Cardiac muscle cell (in vitro differentiated cells and primary cell): Measurements from ENCODE around the gene FXYD6. TPM values are rescaled to one million over a fixed set of nuclear protein-coding genes. Genes with fewer than 3 reads are reported as not detected.

Source experiments
- DNase-seq, 2 donors: peaks; one replicate each; pipeline versions ENCODE4 v3.0.0 to v3.0.0-alpha.2; 2010 to 2017; ENCODE audit warnings: low read depth in 1 of 2, low spot score in 1 of 2
- H3K27ac ChIP-seq: fragments of 200-600 bp; sonication (generic); 2 replicates; pipeline ENCODE4 v1.5.1; 2016
- H3K27me3 ChIP-seq: fragments of 200-600 bp; sonication (generic); 2 replicates; pipeline ENCODE4 v1.6.0; 2016; ENCODE audit warnings: control low read depth
- H3K36me3 ChIP-seq: fragments of 200-600 bp; sonication (generic); 2 replicates; pipeline ENCODE4 v1.5.1; 2016; ENCODE audit warnings: control low read depth
- H3K4me1 ChIP-seq: fragments of 200-600 bp; sonication (generic); 2 replicates; pipeline ENCODE4 v1.8.1; 2017; ENCODE audit warnings: low read depth, mild to moderate bottlenecking, mixed run types
- H3K4me3 ChIP-seq: fragments of 200-600 bp; sonication (generic); 2 replicates; pipeline ENCODE4 v1.5.1; 2016; ENCODE audit warnings: mild to moderate bottlenecking
- H3K9me3 ChIP-seq: fragments of 200-600 bp; sonication (generic); 2 replicates; pipeline ENCODE4 v1.5.1; 2017; ENCODE audit warnings: low read depth, mild to moderate bottlenecking, control low read depth
- polyA plus RNA-seq: library from polyadenylated mRNA; unstranded; fragments of >200 nt; fragmentation: Nextera tagmentation; extraction: Ambion mirVana; gene quantifications from 2 replicates; pipeline ENCODE4 v1.2.1, GENCODE V29; 2016
- total RNA-seq: library from RNA; depleted of rRNA; stranded (reverse); fragments of >200 nt; gene quantifications from 2 replicates; pipeline ENCODE4 v1.2.3, GENCODE V29; 2016
- TF ChIP-seq, protein P1 (sequence below): IDR thresholded peaks from 2 replicates; pipeline ENCODE4 v1.5.1; 2012; ENCODE audit warnings: low read depth, mild to moderate bottlenecking, low read length

Gene FXYD6
- total and polyA plus RNA-seq, 2 experiments from 2014 or later: 310 to 403 TPM

- no peaks in the 10 kb centered on the region for H3K9me3 ChIP-seq
- no peak overlapping the region for H3K4me3 ChIP-seq
- TF ChIP-seq, protein P1, sequence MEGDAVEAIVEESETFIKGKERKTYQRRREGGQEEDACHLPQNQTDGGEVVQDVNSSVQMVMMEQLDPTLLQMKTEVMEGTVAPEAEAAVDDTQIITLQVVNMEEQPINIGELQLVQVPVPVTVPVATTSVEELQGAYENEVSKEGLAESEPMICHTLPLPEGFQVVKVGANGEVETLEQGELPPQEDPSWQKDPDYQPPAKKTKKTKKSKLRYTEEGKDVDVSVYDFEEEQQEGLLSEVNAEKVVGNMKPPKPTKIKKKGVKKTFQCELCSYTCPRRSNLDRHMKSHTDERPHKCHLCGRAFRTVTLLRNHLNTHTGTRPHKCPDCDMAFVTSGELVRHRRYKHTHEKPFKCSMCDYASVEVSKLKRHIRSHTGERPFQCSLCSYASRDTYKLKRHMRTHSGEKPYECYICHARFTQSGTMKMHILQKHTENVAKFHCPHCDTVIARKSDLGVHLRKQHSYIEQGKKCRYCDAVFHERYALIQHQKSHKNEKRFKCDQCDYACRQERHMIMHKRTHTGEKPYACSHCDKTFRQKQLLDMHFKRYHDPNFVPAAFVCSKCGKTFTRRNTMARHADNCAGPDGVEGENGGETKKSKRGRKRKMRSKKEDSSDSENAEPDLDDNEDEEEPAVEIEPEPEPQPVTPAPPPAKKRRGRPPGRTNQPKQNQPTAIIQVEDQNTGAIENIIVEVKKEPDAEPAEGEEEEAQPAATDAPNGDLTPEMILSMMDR: no peak
- no peak for DNase-seq
- H3K27me3 ChIP-seq: no peaks in the 10 kb centered on the region
- no peak overlapping the region for H3K27ac ChIP-seq
- H3K4me1 ChIP-seq: peaks cover 19% of the 10 kb centered on the region
- H3K36me3 ChIP-seq: no peaks in the 10 kb centered on the region
Measured at GRCh38 chr11:117860139-117860538, 16.3 kb downstream of the FXYD6 start.

DNA sequence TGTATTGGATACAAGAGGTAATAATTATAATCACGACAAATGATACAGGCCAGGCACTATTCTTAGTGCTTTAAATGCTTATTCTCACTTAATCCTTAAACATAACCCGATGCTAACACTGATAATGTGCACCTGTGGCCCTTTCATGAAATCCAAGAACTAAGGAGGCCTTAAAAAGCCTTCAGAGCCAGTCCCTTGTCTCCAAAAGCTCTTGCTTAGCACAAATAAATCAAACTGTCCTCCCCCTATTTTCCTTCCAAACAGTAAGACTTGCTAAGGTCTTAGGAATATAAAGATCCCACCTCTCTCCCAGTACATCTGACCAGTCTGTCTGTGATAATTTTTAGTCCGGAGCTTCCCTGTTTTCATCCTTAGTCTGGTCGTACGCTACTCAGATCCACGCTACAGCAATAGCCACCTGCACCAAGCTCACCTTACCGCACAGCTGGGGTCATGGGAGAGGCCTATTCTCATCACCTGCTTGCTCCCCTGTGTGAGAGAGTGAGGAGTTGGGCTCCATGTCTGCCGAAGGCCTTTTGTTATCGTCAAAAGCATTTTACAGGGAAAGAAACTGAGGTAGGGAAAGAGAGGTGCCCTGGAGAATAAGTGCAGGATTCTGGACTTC is 16.9 kb downstream of the FXYD6 start:
- no peaks in the 10 kb centered on the region for H3K9me3 ChIP-seq
- H3K36me3 ChIP-seq: no peaks in the 10 kb centered on the region
- peaks cover 23% of the 10 kb centered on the region for H3K4me1 ChIP-seq
- TF ChIP-seq, protein P1: no peak
- DNase-seq: no peak
- no peak overlapping the region for H3K4me3 ChIP-seq
- no peak overlapping the region for H3K27ac ChIP-seq
- no peaks in the 10 kb centered on the region for H3K27me3 ChIP-seq

- H3K4me3 ChIP-seq: no peak overlapping the region
- TF ChIP-seq, protein P1: no peak
- no peaks in the 10 kb centered on the region for H3K9me3 ChIP-seq
- no peak for DNase-seq
- peaks cover 23% of the 10 kb centered on the region for H3K4me1 ChIP-seq
- H3K27ac ChIP-seq: no peak overlapping the region
- H3K36me3 ChIP-seq: no peaks in the 10 kb centered on the region
- H3K27me3 ChIP-seq: no peaks in the 10 kb centered on the region
Measured at GRCh38 chr11:117859061-117859460, 17.4 kb downstream of the FXYD6 start.

DNA sequence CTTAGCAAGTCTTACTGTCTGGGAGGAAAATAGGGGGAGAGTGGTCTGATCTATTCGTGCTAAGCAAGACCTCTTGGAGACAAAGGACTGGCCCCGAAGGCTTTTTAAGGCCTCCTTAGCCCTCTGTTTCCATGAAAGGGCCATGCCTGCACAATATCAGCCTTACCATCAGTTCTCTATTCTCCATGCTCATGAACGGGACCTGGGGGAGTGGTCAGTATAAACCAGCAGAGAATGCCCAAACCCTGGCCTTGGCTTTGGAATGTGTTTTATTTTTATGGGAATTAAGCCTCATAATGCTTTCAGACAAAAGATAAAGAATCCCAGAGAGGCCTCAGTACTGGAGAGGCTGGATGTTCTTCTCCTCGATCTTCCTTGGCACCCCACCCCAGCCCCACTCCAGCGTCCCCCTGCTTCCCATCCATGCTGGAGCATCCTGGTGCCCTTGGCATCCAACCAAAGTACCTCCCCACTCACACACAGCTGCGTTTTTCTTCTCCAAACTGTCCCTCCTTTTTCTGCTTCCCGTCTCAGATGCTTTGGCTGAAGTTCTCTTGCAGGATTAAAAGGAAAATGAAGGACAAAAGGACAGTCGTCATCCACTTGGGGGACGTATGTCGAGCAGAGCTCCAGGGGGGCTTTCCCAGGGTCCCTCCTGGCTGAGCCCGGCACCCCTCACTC is 18.6 kb downstream of the FXYD6 start:
- DNase-seq: no peak
- Histone ChIP-seq H3K27ac (no peak overlapping the region), H3K27me3 (no peaks in the 10 kb centered on the region), H3K4me1 (peaks cover 20% of the 10 kb centered on the region), H3K36me3 (no peaks in the 10 kb centered on the region), H3K9me3 (no peaks in the 10 kb centered on the region), H3K4me3 (no peak overlapping the region)
- TF ChIP-seq, protein P1: no peak

- Histone ChIP-seq H3K4me3 (no peak overlapping the region), H3K36me3 (no peaks in the 10 kb centered on the region), H3K9me3 (no peaks in the 10 kb centered on the region), H3K27me3 (no peaks in the 10 kb centered on the region), H3K4me1 (peaks cover 14% of the 10 kb centered on the region), H3K27ac (no peak overlapping the region)
- TF ChIP-seq, protein P1: no peak
- DNase-seq: no peak
Measured at GRCh38 chr11:117855912-117856651, 20.4 kb downstream of the FXYD6 start.
